Astrocyte (in vitro differentiated cells and primary cell): ENCODE results near the gene KCNN4. TPM values are rescaled to one million over a fixed set of nuclear protein-coding genes. Genes with fewer than 3 reads are reported as not detected.

ENCODE experiments used
- DNase-seq: peaks from one replicate; pipeline ENCODE4 v3.0.0-alpha.2; 2010; ENCODE audit warnings: low read depth
- FAIRE-seq: peaks from 2 replicates; lab custom pipeline; 2011; peaks lifted over from hg19 to GRCh38; lab: Jason Lieb, UNC
- H2AFZ ChIP-seq: 2 replicates; pipeline ENCODE4 v1.6.0; 2012; ENCODE audit warnings: low read depth, low read length, inconsistent platforms
- H3K27ac ChIP-seq: 2 replicates; pipeline ENCODE4 v1.5.1; 2011; ENCODE audit warnings: low read depth, low read length, inconsistent platforms
- H3K27me3 ChIP-seq: 2 replicates; pipeline ENCODE4 v1.6.0; 2011; ENCODE audit warnings: low read length, inconsistent platforms; ENCODE audit not compliant: insufficient read depth
- H3K36me3 ChIP-seq: 2 replicates; pipeline ENCODE4 v1.5.1; 2011; ENCODE audit warnings: low read length, inconsistent platforms; ENCODE audit not compliant: insufficient read depth
- H3K4me1 ChIP-seq: 2 replicates; pipeline ENCODE4 v1.5.1; 2011; ENCODE audit warnings: low read length, inconsistent platforms; ENCODE audit not compliant: insufficient read depth
- H3K4me2 ChIP-seq: 2 replicates; pipeline ENCODE4 v1.6.0; 2012; ENCODE audit warnings: low read length, inconsistent platforms
- H3K4me3 ChIP-seq: 2 replicates; pipeline ENCODE4 v1.5.1; 2011; ENCODE audit warnings: low read depth, mild to moderate bottlenecking, low read length, inconsistent platforms; ENCODE audit not compliant: insufficient read depth
- H3K79me2 ChIP-seq: 2 replicates; pipeline ENCODE4 v1.6.0; 2012; ENCODE audit warnings: mild to moderate bottlenecking, low read length, inconsistent platforms; ENCODE audit not compliant: insufficient read depth
- H3K9ac ChIP-seq: 2 replicates; pipeline ENCODE4 v1.6.0; 2012; ENCODE audit warnings: mild to moderate bottlenecking, low read length, inconsistent platforms
- H3K9me3 ChIP-seq: 2 replicates; pipeline ENCODE4 v1.5.1; 2012; ENCODE audit warnings: low read depth, mild to moderate bottlenecking, low read length, inconsistent platforms; ENCODE audit not compliant: insufficient read depth
- H4K20me1 ChIP-seq: 2 replicates; pipeline ENCODE4 v1.6.0; 2012; ENCODE audit warnings: low read length, inconsistent platforms; ENCODE audit not compliant: insufficient read depth
- H3K27ac Mint-ChIP-seq: one replicate; pipeline ENCODE4 v1.8.0; 2021; ENCODE audit warnings: mild to moderate bottlenecking, mixed read lengths; ENCODE audit not compliant: unreplicated experiment
- H3K27me3 Mint-ChIP-seq: one replicate; pipeline ENCODE4 v1.8.0; 2021; ENCODE audit warnings: low read depth, mixed read lengths; ENCODE audit not compliant: unreplicated experiment
- H3K36me3 Mint-ChIP-seq: one replicate; pipeline ENCODE4 v1.8.0; 2021; ENCODE audit warnings: low read depth, mixed read lengths; ENCODE audit not compliant: unreplicated experiment
- H3K4me1 Mint-ChIP-seq: one replicate; pipeline ENCODE4 v1.8.0; 2021; ENCODE audit warnings: low read depth, mixed read lengths; ENCODE audit not compliant: unreplicated experiment
- H3K4me3 Mint-ChIP-seq: one replicate; pipeline ENCODE4 v1.8.0; 2021; ENCODE audit warnings: mild to moderate bottlenecking, moderate library complexity, mixed read lengths; ENCODE audit not compliant: unreplicated experiment
- H3K9me3 Mint-ChIP-seq: one replicate; pipeline ENCODE4 v1.8.0; 2021; ENCODE audit warnings: mild to moderate bottlenecking, mixed read lengths; ENCODE audit not compliant: unreplicated experiment
- EZH2 ChIP-seq: IDR thresholded peaks from 2 replicates; pipeline ENCODE4 v1.6.1; 2012; ENCODE audit warnings: mild to moderate bottlenecking, low read length, inconsistent platforms; ENCODE audit not compliant: insufficient read depth
- total RNA-seq: library from RNA; stranded (reverse); gene quantifications from 2 replicates; pipeline ENCODE4 v1.2.1, GENCODE V29; 2021
- TF ChIP-seq, protein P1 (sequence below): IDR thresholded peaks from 2 replicates; pipeline ENCODE4 v1.5.1; 2011; ENCODE audit warnings: low read depth, mild to moderate bottlenecking, inconsistent platforms, low read length, moderate library complexity; ENCODE audit not compliant: insufficient read depth

KCNN4 gene
- total RNA-seq, 1 donor from 2014 or later: 3.6 TPM

DNA sequence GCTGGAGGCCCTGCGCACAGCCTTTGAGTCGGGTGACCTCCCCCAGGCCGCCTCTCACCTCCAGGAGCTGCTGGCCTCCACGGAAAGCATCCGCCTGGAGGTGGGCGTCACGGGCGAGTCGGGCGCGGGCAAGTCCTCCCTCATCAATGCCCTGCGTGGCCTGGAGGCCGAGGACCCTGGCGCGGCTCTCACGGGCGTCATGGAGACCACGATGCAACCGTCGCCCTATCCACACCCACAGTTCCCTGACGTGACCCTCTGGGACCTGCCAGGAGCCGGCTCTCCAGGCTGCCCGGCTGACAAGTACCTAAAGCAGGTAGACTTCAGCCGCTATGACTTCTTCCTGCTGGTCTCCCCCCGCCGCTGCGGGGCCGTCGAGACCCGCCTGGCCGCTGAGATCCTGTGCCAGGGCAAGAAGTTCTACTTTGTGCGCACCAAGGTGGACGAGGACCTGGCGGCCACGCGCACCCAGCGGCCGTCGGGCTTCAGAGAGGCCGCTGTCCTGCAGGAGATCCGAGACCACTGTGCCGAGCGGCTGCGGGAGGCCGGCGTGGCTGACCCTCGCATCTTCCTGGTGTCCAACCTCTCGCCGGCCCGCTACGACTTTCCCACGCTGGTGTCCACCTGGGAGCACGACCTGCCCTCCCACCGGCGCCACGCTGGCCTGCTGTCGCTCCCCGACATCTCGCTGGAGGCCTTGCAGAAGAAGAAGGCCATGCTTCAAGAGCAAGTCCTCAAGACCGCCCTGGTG is 62.0 kb downstream of the KCNN4 start:
- FAIRE-seq (no peak), DNase-seq (no peak)
- no peaks in the 10 kb centered on the region for H4K20me1 ChIP-seq
- no peak overlapping the region for H2AFZ ChIP-seq
- H3K36me3 Mint-ChIP-seq: no peaks in the 10 kb centered on the region
- no peaks in the 10 kb centered on the region for H3K9me3 ChIP-seq
- H3K27me3 Mint-ChIP-seq: peaks cover 14% of the 10 kb centered on the region
- no peaks in the 10 kb centered on the region for H3K79me2 ChIP-seq
- no peaks in the 10 kb centered on the region for H3K27me3 ChIP-seq
- H3K4me3 Mint-ChIP-seq: no peak overlapping the region
- H3K9me3 Mint-ChIP-seq: no peaks in the 10 kb centered on the region
- no peak overlapping the region for H3K4me2 ChIP-seq
- H3K4me1 Mint-ChIP-seq: no peaks in the 10 kb centered on the region
- no peaks in the 10 kb centered on the region for H3K36me3 ChIP-seq
- H3K4me3 ChIP-seq: no peak overlapping the region
- TF ChIP-seq, protein P1, sequence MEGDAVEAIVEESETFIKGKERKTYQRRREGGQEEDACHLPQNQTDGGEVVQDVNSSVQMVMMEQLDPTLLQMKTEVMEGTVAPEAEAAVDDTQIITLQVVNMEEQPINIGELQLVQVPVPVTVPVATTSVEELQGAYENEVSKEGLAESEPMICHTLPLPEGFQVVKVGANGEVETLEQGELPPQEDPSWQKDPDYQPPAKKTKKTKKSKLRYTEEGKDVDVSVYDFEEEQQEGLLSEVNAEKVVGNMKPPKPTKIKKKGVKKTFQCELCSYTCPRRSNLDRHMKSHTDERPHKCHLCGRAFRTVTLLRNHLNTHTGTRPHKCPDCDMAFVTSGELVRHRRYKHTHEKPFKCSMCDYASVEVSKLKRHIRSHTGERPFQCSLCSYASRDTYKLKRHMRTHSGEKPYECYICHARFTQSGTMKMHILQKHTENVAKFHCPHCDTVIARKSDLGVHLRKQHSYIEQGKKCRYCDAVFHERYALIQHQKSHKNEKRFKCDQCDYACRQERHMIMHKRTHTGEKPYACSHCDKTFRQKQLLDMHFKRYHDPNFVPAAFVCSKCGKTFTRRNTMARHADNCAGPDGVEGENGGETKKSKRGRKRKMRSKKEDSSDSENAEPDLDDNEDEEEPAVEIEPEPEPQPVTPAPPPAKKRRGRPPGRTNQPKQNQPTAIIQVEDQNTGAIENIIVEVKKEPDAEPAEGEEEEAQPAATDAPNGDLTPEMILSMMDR: no peak
- no peak for TF ChIP-seq EZH2
- no peak overlapping the region for H3K27ac ChIP-seq
- H3K4me1 ChIP-seq: no peaks in the 10 kb centered on the region
- H3K27ac Mint-ChIP-seq: no peak overlapping the region
- no peak overlapping the region for H3K9ac ChIP-seq

Other genes starting within 250 kb of the KCNN4 start
- 1.3 and 1.4 TPM in 2 replicates for gene ZNF575, start 247.8 kb downstream of the KCNN4 start, total RNA-seq
- 14.6 and 14.7 TPM in 2 replicates for gene XRCC1, start 205.4 kb downstream of the KCNN4 start, total RNA-seq
- gene PINLYP, start 205.2 kb downstream of the KCNN4 start, total RNA-seq: 0.30 and 0.96 TPM in 2 replicates
- gene IRGQ, start 184.8 kb downstream of the KCNN4 start, total RNA-seq: 49.8 and 60.7 TPM in 2 replicates
- 13.8 and 14.5 TPM in 2 replicates for gene ZNF576, start 184.4 kb downstream of the KCNN4 start, total RNA-seq
- gene SRRM5, start 168.9 kb downstream of the KCNN4 start, total RNA-seq: 0.23 TPM in 1 of 2 replicates, not detected in the other
- 53.4 and 54.7 TPM in 2 replicates for gene ZNF428, start 161.3 kb downstream of the KCNN4 start, total RNA-seq
- 40.8 and 52.1 TPM in 2 replicates for gene CADM4, start 141.1 kb downstream of the KCNN4 start, total RNA-seq
- 112 and 116 TPM in 2 replicates for gene PLAUR, start 110.8 kb downstream of the KCNN4 start, total RNA-seq
- not detected in 2 replicates for gene IRGC, start 64.9 kb downstream of the KCNN4 start, total RNA-seq
- 35.0 and 37.0 TPM in 2 replicates for gene SMG9, start 26.0 kb downstream of the KCNN4 start, total RNA-seq
- gene LYPD5, start 21.5 kb upstream of the KCNN4 start, total RNA-seq: not detected in 2 replicates
- gene ZNF283, start 46.3 kb upstream of the KCNN4 start, total RNA-seq: 10.1 and 11.9 TPM in 2 replicates
- gene ZNF404, start 103.0 kb upstream of the KCNN4 start, total RNA-seq: 6.4 and 6.6 TPM in 2 replicates
- gene ZNF45, start 154.3 kb upstream of the KCNN4 start, total RNA-seq: 13.8 and 15.8 TPM in 2 replicates
- 6.0 and 6.6 TPM in 2 replicates for gene ZNF221, start 170.3 kb upstream of the KCNN4 start, total RNA-seq
- gene ZNF155, start 203.2 kb upstream of the KCNN4 start, total RNA-seq: 6.2 and 6.5 TPM in 2 replicates
- gene ZNF230, start 222.0 kb upstream of the KCNN4 start, total RNA-seq: 2.1 and 2.7 TPM in 2 replicates
- gene ZNF222, start 244.4 kb upstream of the KCNN4 start, total RNA-seq: 4.0 and 5.5 TPM in 2 replicates